PC-9 (cell line): Measurements from ENCODE around the gene LGR6.
"Not testable (repeated sequence)": the region's sequence is repeated elsewhere in the genome, so short reads cannot be mapped to it uniquely, and the experiment has no call there.

Source experiments
- CTCF ChIP-seq: fragments of 200-600 bp; sonication (generic); conservative IDR thresholded peaks from 2 replicates; pipeline ENCODE4 v1.6.1; 2017; ENCODE audit warnings: mixed run types, antibody characterized with exemption, mild to moderate bottlenecking, moderate library complexity
- EZH2 ChIP-seq: fragments of 200-600 bp; sonication (generic); IDR thresholded peaks from 2 replicates; pipeline ENCODE4 v1.8.0; 2017; ENCODE audit warnings: antibody characterized with exemption, low read depth

DNA sequence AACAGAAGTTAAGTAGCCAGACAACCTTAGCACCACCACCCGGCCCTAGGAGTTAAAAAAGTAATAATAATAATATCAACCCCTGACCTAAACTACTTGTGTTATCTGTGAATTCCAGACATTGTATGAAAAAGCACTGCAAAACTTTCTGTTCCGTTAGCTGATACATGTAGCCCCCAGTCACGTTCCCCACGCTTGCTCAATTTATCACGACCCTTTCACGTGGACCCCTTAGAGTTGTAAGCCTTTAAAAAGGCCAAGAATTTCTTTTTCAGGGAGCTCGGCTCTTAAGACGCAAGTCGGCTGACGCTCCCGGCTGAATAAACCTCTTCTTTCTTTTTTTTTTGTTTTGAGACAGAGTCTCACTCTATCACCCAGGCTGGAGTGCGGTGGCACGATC lies 26.5 kb upstream of the LGR6 start:
- not testable (repeated sequence) for TF ChIP-seq CTCF, EZH2
